ENCODE data around the gene AFAP1.

AFAP1 gene

GRCh38 chr4:7715271-7716009 lies 224.2 kb downstream of the AFAP1 start:
- no peaks in the 10 kb centered on the region for H3K4me1 ChIP-seq (ENCODE audit: control insufficient read depth, insufficient read depth, low read length, poor library complexity, severe bottlenecking)
- no peak overlapping the region for H3K27ac ChIP-seq (ENCODE audit: insufficient read depth, low read length, poor library complexity, severe bottlenecking)
- no peaks in the 10 kb centered on the region for H3K36me3 ChIP-seq (ENCODE audit: control insufficient read depth, insufficient read depth, low read length)
- H3K9me3 ChIP-seq (ENCODE audit: control insufficient read depth, low read length), result no peaks in the 10 kb centered on the region
- H3K4me3 ChIP-seq (ENCODE audit: insufficient read depth, low read depth, low read length, poor library complexity, severe bottlenecking), result no peak overlapping the region
- no peak for DNase-seq
- no peaks in the 10 kb centered on the region for H3K27me3 ChIP-seq (replicated peaks; ENCODE audit: control insufficient read depth, insufficient read depth, low read length, poor library complexity, severe bottlenecking)

GRCh38 chr4:7714738-7715137 lies 224.9 kb downstream of the AFAP1 start:
- Histone ChIP-seq H3K4me1 (ENCODE audit: control insufficient read depth, insufficient read depth, low read length, poor library complexity, severe bottlenecking) (no peaks in the 10 kb centered on the region), H3K27me3 (replicated peaks; ENCODE audit: control insufficient read depth, insufficient read depth, low read length, poor library complexity, severe bottlenecking) (no peaks in the 10 kb centered on the region), H3K27ac (ENCODE audit: insufficient read depth, low read length, poor library complexity, severe bottlenecking) (no peak overlapping the region), H3K36me3 (ENCODE audit: control insufficient read depth, insufficient read depth, low read length) (no peaks in the 10 kb centered on the region), H3K9me3 (ENCODE audit: control insufficient read depth, low read length) (no peaks in the 10 kb centered on the region), H3K4me3 (ENCODE audit: insufficient read depth, low read depth, low read length, poor library complexity, severe bottlenecking) (no peak overlapping the region)
- DNase-seq, result no peak

- no peak overlapping the region for H3K27ac ChIP-seq (ENCODE audit: insufficient read depth, low read length, poor library complexity, severe bottlenecking)
- no peaks in the 10 kb centered on the region for H3K27me3 ChIP-seq (replicated peaks; ENCODE audit: control insufficient read depth, insufficient read depth, low read length, poor library complexity, severe bottlenecking)
- no peaks in the 10 kb centered on the region for H3K9me3 ChIP-seq (ENCODE audit: control insufficient read depth, low read length)
- H3K36me3 ChIP-seq (ENCODE audit: control insufficient read depth, insufficient read depth, low read length), result no peaks in the 10 kb centered on the region
- DNase-seq, result no peak
- no peak overlapping the region for H3K4me3 ChIP-seq (ENCODE audit: insufficient read depth, low read depth, low read length, poor library complexity, severe bottlenecking)
- no peaks in the 10 kb centered on the region for H3K4me1 ChIP-seq (ENCODE audit: control insufficient read depth, insufficient read depth, low read length, poor library complexity, severe bottlenecking)
Observed at GRCh38 chr4:7714176-7714575, 225.5 kb downstream of the AFAP1 start.

DNA sequence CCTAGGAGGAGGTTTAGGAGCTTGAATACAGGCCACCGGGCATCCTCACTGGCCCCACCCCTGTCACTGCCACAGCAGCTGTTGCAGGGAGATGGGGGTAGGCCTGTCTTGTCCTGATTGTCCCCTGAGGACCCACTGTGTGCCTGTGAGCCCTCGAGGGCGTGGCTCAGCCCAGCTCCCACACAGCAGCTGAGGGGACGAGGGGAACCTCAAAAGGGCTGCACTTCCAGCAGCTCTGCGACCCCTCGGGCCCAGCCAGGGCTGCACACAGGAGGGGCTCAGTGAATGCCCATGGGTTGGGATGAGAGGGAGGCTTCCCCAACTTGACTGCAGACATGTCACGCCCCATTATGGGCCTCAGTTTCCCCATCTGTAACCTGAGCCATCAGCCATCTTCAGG lies 225.9 kb downstream of the AFAP1 start:
- H3K27ac ChIP-seq (ENCODE audit: insufficient read depth, low read length, poor library complexity, severe bottlenecking), result no peak overlapping the region
- no peaks in the 10 kb centered on the region for H3K4me1 ChIP-seq (ENCODE audit: control insufficient read depth, insufficient read depth, low read length, poor library complexity, severe bottlenecking)
- no peaks in the 10 kb centered on the region for H3K27me3 ChIP-seq (replicated peaks; ENCODE audit: control insufficient read depth, insufficient read depth, low read length, poor library complexity, severe bottlenecking)
- H3K36me3 ChIP-seq (ENCODE audit: control insufficient read depth, insufficient read depth, low read length), result no peaks in the 10 kb centered on the region
- DNase-seq, result no peak
- H3K9me3 ChIP-seq (ENCODE audit: control insufficient read depth, low read length), result no peaks in the 10 kb centered on the region
- H3K4me3 ChIP-seq (ENCODE audit: insufficient read depth, low read depth, low read length, poor library complexity, severe bottlenecking), result no peak overlapping the region

- H3K4me3 ChIP-seq (ENCODE audit: insufficient read depth, low read depth, low read length, poor library complexity, severe bottlenecking), result no peak overlapping the region
- H3K4me1 ChIP-seq (ENCODE audit: control insufficient read depth, insufficient read depth, low read length, poor library complexity, severe bottlenecking), result no peaks in the 10 kb centered on the region
- H3K27ac ChIP-seq (ENCODE audit: insufficient read depth, low read length, poor library complexity, severe bottlenecking), result no peak overlapping the region
- no peaks in the 10 kb centered on the region for H3K36me3 ChIP-seq (ENCODE audit: control insufficient read depth, insufficient read depth, low read length)
- no peak for DNase-seq
- H3K9me3 ChIP-seq (ENCODE audit: control insufficient read depth, low read length), result no peaks in the 10 kb centered on the region
- H3K27me3 ChIP-seq (replicated peaks; ENCODE audit: control insufficient read depth, insufficient read depth, low read length, poor library complexity, severe bottlenecking), result no peaks in the 10 kb centered on the region
Observed at GRCh38 chr4:7712021-7712671, 227.5 kb downstream of the AFAP1 start.

- no peaks in the 10 kb centered on the region for H3K9me3 ChIP-seq (ENCODE audit: control insufficient read depth, low read length)
- no peak for DNase-seq
- no peak overlapping the region for H3K27ac ChIP-seq (ENCODE audit: insufficient read depth, low read length, poor library complexity, severe bottlenecking)
- no peak overlapping the region for H3K4me3 ChIP-seq (ENCODE audit: insufficient read depth, low read depth, low read length, poor library complexity, severe bottlenecking)
- no peaks in the 10 kb centered on the region for H3K36me3 ChIP-seq (ENCODE audit: control insufficient read depth, insufficient read depth, low read length)
- H3K27me3 ChIP-seq (replicated peaks; ENCODE audit: control insufficient read depth, insufficient read depth, low read length, poor library complexity, severe bottlenecking), result no peaks in the 10 kb centered on the region
- no peaks in the 10 kb centered on the region for H3K4me1 ChIP-seq (ENCODE audit: control insufficient read depth, insufficient read depth, low read length, poor library complexity, severe bottlenecking)
Observed at GRCh38 chr4:7711307-7711963, 228.2 kb downstream of the AFAP1 start.

GRCh38 chr4:7710576-7711306 lies 228.9 kb downstream of the AFAP1 start:
- H3K36me3 ChIP-seq (ENCODE audit: control insufficient read depth, insufficient read depth, low read length), result no peaks in the 10 kb centered on the region
- no peaks in the 10 kb centered on the region for H3K9me3 ChIP-seq (ENCODE audit: control insufficient read depth, low read length)
- H3K4me3 ChIP-seq (ENCODE audit: insufficient read depth, low read depth, low read length, poor library complexity, severe bottlenecking), result no peak overlapping the region
- H3K27ac ChIP-seq (ENCODE audit: insufficient read depth, low read length, poor library complexity, severe bottlenecking), result no peak overlapping the region
- H3K4me1 ChIP-seq (ENCODE audit: control insufficient read depth, insufficient read depth, low read length, poor library complexity, severe bottlenecking), result no peaks in the 10 kb centered on the region
- H3K27me3 ChIP-seq (replicated peaks; ENCODE audit: control insufficient read depth, insufficient read depth, low read length, poor library complexity, severe bottlenecking), result no peaks in the 10 kb centered on the region
- no peak for DNase-seq

GRCh38 chr4:7710126-7710525 lies 229.5 kb downstream of the AFAP1 start:
- no peaks in the 10 kb centered on the region for H3K27me3 ChIP-seq (replicated peaks; ENCODE audit: control insufficient read depth, insufficient read depth, low read length, poor library complexity, severe bottlenecking)
- H3K36me3 ChIP-seq (ENCODE audit: control insufficient read depth, insufficient read depth, low read length), result no peaks in the 10 kb centered on the region
- H3K27ac ChIP-seq (ENCODE audit: insufficient read depth, low read length, poor library complexity, severe bottlenecking), result no peak overlapping the region
- no peak overlapping the region for H3K4me3 ChIP-seq (ENCODE audit: insufficient read depth, low read depth, low read length, poor library complexity, severe bottlenecking)
- no peak for DNase-seq
- no peaks in the 10 kb centered on the region for H3K9me3 ChIP-seq (ENCODE audit: control insufficient read depth, low read length)
- no peaks in the 10 kb centered on the region for H3K4me1 ChIP-seq (ENCODE audit: control insufficient read depth, insufficient read depth, low read length, poor library complexity, severe bottlenecking)

- DNase-seq, result no peak
- H3K9me3 ChIP-seq (ENCODE audit: control insufficient read depth, low read length), result no peaks in the 10 kb centered on the region
- H3K4me1 ChIP-seq (ENCODE audit: control insufficient read depth, insufficient read depth, low read length, poor library complexity, severe bottlenecking), result no peaks in the 10 kb centered on the region
- H3K36me3 ChIP-seq (ENCODE audit: control insufficient read depth, insufficient read depth, low read length), result no peaks in the 10 kb centered on the region
- H3K27me3 ChIP-seq (replicated peaks; ENCODE audit: control insufficient read depth, insufficient read depth, low read length, poor library complexity, severe bottlenecking), result no peaks in the 10 kb centered on the region
- no peak overlapping the region for H3K27ac ChIP-seq (ENCODE audit: insufficient read depth, low read length, poor library complexity, severe bottlenecking)
- H3K4me3 ChIP-seq (ENCODE audit: insufficient read depth, low read depth, low read length, poor library complexity, severe bottlenecking), result no peak overlapping the region
Observed at GRCh38 chr4:7709431-7709830, 230.2 kb downstream of the AFAP1 start.

DNA sequence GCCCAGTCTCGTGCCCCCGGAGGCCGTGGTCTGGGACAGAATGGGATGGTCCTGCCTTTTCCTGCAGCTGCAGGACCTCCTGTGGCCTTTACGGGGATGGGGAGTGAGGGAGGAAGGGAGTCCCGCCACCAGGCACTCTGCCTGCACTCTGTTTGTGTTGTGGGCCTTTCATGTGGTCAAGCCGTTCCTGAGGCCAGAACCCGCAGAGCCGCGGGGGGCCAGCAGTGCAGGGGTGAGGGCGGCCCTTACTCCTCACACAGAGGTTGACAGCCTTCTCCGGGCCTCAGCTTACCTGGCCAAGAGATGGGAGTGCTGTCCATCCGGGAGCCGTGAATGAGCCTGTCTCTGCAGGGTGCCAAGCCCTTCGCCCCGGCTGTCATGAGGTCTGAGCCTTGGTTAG lies 230.7 kb downstream of the AFAP1 start:
- Histone ChIP-seq H3K9me3 (ENCODE audit: control insufficient read depth, low read length) (no peaks in the 10 kb centered on the region), H3K4me1 (ENCODE audit: control insufficient read depth, insufficient read depth, low read length, poor library complexity, severe bottlenecking) (no peaks in the 10 kb centered on the region), H3K36me3 (ENCODE audit: control insufficient read depth, insufficient read depth, low read length) (no peaks in the 10 kb centered on the region), H3K27me3 (replicated peaks; ENCODE audit: control insufficient read depth, insufficient read depth, low read length, poor library complexity, severe bottlenecking) (no peaks in the 10 kb centered on the region), H3K27ac (ENCODE audit: insufficient read depth, low read length, poor library complexity, severe bottlenecking) (no peak overlapping the region), H3K4me3 (ENCODE audit: insufficient read depth, low read depth, low read length, poor library complexity, severe bottlenecking) (no peak overlapping the region)
- no peak for DNase-seq
